GM19438 (cell line): ENCODE results near the gene SYT3.
"Not testable (repeated sequence)": the region's sequence is repeated elsewhere in the genome, so short reads cannot be mapped to it uniquely, and the experiment has no call there.

Experiments
- ATAC-seq: cut with Tn5 transposase; IDR thresholded peaks from one replicate; pipeline ENCODE4 v1.9.1; 2021; ENCODE audit warnings: low read depth; ENCODE audit not compliant: unreplicated experiment

The SYT3 gene

DNA sequence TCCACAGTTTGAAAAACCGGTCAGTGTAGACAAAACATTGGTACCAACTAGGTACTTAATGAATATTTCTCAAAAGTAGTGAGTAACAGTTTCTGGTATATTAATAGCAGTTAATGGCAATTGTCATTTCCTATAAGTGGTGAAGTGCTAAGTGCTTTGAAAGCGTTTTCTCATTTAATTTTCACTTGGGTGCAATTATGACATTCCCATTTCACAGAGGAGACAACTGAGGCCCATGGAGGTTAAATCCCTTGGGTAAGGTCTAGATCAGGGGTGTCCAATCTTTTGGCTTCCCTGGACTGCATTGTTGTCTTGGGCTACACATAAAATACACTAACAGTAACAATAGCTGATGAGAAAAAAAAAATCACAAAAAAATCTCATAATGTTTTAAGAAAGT, 687 bp upstream of the SYT3 start:
- ATAC-seq, result no peak

DNA sequence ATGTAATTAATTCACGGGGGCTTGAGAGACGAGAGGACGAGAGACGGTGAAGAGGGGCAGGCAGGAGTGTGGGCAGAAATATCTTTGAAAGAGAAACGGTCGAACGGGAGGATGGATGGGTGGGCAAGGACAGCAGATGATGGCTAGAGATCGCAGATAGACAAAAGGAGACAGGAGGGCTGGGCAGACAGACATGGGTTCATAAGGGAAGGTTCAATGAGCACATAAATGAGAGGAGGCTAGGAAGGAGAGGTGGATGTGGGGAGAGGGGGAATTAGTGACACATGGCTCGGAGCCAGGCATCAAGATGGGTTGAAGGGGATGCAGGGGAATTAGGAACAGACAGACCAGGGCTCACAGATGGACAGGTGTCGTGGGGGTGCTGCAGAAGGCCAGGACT, 1.1 kb downstream of the SYT3 start:
- no peak for ATAC-seq

DNA sequence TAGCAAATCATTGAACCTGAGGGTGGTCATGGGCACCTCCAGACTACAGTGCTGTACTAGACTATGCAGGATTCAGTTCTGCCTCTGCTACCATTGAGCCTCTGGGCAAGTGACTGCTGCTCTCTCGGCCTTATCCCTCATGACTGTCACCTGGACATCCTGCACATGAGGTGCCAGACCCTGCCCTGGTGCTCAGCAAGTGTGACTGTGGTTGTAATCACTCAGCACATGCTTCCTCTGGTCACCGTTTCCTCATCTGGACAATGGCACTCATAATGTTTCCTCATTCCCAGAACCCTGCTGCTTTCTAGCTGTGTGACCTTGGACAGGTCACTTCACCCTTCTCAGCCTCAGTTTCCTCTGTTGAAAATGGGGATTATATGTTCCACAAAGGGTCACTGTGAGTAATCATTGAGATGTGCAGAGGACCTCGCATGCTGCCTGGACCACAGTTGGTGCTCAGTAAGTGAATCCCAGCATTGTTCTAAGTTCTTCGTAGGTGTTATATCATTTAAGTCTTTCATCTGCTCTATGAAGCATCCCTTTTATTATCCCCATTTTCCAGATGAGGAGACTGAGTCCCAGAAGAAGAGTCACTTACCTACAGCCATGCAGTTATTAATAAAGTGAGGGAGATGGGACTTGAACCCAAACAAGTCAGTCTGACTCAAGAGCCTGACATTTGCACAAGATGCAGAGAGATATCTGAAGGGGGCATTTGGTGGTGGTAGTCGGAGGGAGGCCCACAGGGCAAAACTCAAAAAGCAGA, 3.2 kb downstream of the SYT3 start:
- ATAC-seq, result no peak

- no peak for ATAC-seq
These were observed 5.7 kb downstream of the SYT3 start for GRCh38 chr19:50633973-50634372.

DNA sequence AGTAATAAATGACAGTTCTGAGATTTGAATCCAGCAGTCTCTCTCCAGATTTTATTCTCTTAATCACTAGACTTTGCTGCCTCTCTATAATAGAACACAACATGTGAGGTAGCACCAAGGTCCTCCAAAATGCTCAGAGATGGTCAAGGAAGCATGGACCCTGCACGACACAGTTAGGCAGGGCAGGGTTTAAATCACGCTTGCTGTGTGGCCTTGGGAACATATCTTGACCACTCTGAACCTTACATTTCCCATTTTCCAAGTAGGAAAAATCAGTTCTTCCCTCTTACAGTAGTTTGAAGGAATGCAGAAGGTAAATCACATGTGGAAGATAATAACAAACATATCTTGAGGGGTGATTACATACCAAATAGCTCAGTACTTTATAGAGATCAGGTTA, 6.3 kb downstream of the SYT3 start:
- ATAC-seq, result no peak

- no peak for ATAC-seq
These were observed 7.4 kb downstream of the SYT3 start for GRCh38 chr19:50632151-50632835.

GRCh38 chr19:50629801-50630200, 9.9 kb downstream of the SYT3 start:
- no peak for ATAC-seq

- no peak for ATAC-seq
These were observed 10.5 kb downstream of the SYT3 start for GRCh38 chr19:50629194-50629593.

GRCh38 chr19:50628551-50628950, 11.1 kb downstream of the SYT3 start:
- no peak for ATAC-seq

DNA sequence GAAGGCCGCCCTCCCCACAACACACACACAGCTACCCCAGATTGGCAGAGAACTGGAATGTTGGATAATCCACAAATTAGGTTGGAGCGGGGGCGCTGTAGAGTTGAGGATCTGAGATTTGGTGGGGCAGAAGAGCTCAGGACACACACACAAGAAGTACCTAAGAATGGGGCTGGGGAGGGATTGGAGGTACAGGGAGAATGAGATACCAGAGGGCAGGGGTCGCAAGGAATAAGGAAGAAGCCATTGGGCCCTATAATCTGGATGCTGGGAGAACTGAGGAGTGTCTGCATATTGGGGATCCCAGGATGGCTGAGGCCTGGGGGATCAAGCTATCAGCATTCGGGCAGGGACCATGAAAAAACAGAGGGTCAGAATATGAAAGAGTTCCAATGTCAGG, 11.5 kb downstream of the SYT3 start:
- no peak for ATAC-seq

- ATAC-seq, result no peak
These were observed 12.9 kb downstream of the SYT3 start for GRCh38 chr19:50626795-50627194.

DNA sequence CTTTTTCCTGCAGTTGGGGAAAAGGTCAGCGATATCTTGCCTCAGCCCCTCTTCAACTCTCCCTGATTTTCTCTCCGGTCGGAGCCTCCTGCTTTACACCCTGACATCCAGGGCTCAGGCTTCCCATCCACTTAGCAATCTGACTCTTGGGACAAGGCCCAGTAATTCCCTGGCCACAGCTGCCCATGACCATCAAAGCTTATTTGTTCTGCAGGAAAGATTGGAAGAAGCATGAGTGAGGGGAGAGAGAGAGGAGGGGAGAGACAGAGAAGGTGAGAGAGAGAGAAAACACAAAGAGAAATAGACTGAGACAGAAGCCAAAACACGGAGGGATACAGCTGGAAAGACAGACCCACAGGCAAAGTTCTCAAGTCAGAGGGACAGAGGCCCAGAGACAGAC, 13.7 kb downstream of the SYT3 start:
- no peak for ATAC-seq

DNA sequence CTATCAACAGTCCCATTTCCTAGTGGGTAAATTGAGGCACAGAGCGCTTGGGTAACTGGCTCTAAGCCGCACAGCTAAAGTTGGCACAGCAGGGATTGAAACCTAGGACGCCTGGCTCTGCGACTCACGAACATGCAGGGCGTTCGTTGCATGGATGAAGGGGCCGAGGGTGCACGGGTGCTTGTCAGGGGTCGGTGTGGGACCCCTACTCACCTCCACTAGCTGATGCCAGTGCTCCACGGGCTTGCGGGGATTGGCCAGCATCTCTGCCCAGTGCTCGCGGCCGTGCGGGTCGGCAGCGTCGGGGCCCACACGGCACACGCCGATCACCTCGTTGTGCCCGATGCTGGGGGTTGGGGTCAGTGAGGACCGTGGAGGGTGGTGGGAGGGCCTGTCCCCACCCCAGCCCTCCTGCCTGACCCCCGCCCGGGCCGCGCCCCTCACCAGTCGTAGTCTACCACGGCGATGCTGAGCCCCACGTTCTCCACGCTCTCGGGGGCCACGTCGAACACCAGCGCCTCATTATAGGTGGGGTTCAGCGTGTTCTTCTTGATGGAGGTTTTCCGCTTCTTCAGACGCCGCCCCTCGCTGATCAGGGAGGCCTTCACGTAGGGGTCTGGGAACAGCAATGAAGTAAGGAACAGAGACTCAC, 14.6 kb downstream of the SYT3 start:
- ATAC-seq, result no peak

DNA sequence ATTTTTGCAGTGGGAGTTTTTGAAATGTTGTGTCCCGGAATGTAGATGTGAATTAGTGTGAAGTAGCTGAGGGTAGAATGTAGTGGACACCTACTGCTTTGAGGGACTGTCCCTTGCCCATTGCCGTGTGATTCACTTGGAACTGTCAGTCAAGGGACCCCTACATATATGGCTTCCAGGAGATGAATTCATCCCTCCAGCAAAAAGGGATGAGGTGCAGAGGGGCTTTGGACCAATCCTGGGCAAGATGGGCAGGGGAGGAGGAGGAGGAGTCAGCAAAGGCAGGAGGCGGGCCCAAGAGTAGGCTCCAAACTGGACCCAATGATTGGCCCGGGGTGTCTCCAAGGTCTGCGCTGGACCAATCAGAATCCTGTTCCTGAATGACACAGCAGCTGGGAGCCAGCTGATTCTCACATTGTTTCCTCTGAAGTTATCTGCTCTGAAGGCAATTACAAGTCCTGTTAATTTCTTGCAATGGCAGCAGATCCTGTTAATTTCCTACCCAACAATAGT, 19.2 kb downstream of the SYT3 start:
- ATAC-seq, result not testable (repeated sequence)

GRCh38 chr19:50619184-50619583, 20.5 kb downstream of the SYT3 start:
- ATAC-seq, result not testable (repeated sequence)

DNA sequence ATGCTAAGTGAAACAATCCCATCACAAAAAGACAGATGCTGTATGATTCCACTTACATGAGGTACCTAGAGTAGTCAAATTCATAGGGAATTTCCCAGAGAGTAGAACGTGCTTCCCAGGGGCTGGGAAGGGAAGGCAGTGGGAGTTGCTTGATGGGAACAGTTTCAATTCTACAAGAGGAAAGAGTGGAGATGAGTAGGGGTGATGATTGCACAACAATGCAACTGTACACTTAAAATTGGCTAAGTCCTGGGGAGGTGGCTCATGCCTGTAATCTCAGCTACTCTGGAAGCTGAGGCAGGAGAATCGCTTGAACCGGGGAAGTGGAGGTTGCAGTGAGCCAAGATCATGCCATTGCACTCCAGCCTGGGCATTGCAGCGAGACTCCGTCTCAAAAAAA, 21.3 kb downstream of the SYT3 start:
- ATAC-seq, result not testable (repeated sequence)

- not testable (repeated sequence) for ATAC-seq
These were observed 26.9 kb downstream of the SYT3 start for GRCh38 chr19:50612504-50613404.

DNA sequence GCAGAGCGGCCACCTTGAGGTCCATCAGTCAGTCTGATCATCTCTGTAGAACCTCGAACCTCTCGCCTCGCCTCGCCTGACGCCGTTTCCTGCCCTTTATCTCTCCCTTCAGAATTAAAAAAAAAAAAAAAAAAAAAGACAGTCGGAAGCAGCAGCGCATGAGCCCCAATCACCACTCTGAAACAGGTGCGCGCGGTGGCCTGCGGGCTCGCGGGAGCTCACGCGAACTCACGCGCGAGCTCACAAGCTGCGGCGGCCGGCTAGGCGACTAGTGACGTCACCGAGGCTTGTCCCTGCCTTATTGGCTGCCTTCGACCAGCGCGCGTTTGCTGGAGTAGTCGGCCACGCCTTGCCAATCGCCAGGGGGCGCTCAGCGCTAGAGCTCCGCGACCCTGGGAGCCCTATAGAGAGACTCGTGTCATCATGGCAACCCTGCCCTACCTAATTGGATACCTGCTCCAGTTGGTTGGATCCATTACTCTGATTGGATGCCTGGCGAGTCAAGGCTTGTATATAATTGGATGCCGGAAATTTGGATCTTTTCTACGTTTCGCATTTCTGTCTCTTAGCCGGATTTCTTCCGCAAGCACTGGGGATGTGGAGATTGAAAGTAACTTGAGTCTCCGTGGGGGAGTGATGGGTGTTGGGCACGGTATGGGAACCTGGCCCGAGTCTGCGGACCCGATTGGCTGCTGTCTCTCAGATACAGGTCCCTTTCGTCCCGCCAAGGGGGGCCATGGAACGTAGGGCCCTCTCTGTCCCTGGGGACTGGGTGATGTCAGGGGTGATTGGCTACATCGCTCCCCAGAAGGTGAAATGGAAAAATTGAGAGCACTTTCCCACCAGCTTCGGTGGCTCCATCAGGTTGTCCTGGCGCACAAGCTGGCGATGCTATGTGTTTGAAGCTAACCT, 31.6 kb downstream of the SYT3 start:
- no peak for ATAC-seq

DNA sequence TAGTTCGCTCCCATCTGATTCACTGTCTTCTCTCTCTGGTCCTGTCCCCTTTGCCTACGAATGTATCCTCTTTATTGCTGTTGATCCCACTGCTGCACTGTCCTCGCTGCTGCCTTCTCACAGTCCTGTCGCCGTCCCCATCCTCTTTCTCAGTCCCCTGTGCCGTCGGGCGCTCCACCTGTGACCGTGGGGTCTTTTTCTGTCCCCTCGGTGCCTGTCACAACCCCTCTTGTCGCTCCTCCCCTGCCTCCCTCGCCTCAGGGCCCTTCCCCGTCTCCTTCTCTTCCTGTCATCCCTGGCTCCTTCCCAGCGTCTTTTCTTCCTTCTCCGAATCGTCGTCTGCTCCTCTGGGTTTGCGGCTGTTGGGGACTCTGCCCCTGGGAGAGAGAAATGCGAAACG, 32.3 kb downstream of the SYT3 start:
- ATAC-seq, result no peak
